HG02938 (cell line): Measurements from ENCODE around the gene ARG2.

ENCODE experiments used
- ATAC-seq: cut with Tn5 transposase; IDR thresholded peaks from one replicate; pipeline ENCODE4 v1.9.1; 2021; ENCODE audit warnings: mild to moderate bottlenecking, moderate library complexity; ENCODE audit not compliant: unreplicated experiment

Gene ARG2

GRCh38 chr14:67679006-67679405 lies 59.3 kb downstream of the ARG2 start:
- no peak for ATAC-seq

GRCh38 chr14:67680121-67680602 lies 60.4 kb downstream of the ARG2 start:
- peak; percentile 99 for ATAC-seq

- ATAC-seq: no peak
These were observed 61.2 kb downstream of the ARG2 start for GRCh38 chr14:67680941-67681340.

- no peak for ATAC-seq
These were observed 64.1 kb downstream of the ARG2 start for GRCh38 chr14:67683842-67684241.

GRCh38 chr14:67690011-67690410 lies 70.3 kb downstream of the ARG2 start:
- ATAC-seq: no peak

- peak; percentile 86 for ATAC-seq
These were observed 75.2 kb downstream of the ARG2 start for GRCh38 chr14:67694791-67695393.

- ATAC-seq: peak; percentile 88
These were observed 75.8 kb downstream of the ARG2 start, which contains the start of gene RDH11 for GRCh38 chr14:67695394-67695949. TSS of gene RDH11 (minus strand) at chr14:67695764. CDS start at chr14:67695703, 61 bp downstream.

- no peak for ATAC-seq
These were observed 77.3 kb downstream of the ARG2 start for GRCh38 chr14:67697006-67697405.

GRCh38 chr14:67698179-67698578 lies 78.5 kb downstream of the ARG2 start:
- no peak for ATAC-seq
